CD4-positive, alpha-beta T cell (primary cell): Measurements from ENCODE around the gene RAP1GAP2. TPM values are rescaled to one million over a fixed set of nuclear protein-coding genes. Genes with fewer than 3 reads are reported as not detected.

Source experiments
- ATAC-seq: fragments of 200-7000 bp; cut with Tn5 transposase; one replicate; pipeline ENCODE4 v1.10.0; 2022; ENCODE audit warnings: mild to moderate bottlenecking; ENCODE audit not compliant: poor library complexity
- CTCF ChIA-PET: fragments of 350-600 bp; sonication (Branson Sonifier 250); formaldehyde crosslinking; loops from one replicate; lab custom pipeline; 2021; ENCODE audit warnings: antibody characterized with exemption, inconsistent platforms; lab: Charles Lee
- POLR2A ChIA-PET: fragments of 350-600 bp; sonication (Branson Sonifier 250); formaldehyde crosslinking; loops from one replicate; lab custom pipeline; 2021; ENCODE audit warnings: antibody characterized with exemption, inconsistent platforms; lab: Charles Lee
- DNase-seq, 14 experiments: peaks; one replicate each; pipeline ENCODE4 v3.0.0-alpha.2; 2013 to 2020; ENCODE audit warnings: mixed read lengths in 2 of 14
- H3K27ac ChIP-seq, 2 donors: one replicate each; pipeline versions ENCODE4 v1.5.1 to v1.7.0; 2013; ENCODE audit warnings: low read length in 2 of 2, low read depth in 1 of 2, mild to moderate bottlenecking in 1 of 2
- H3K27me3 ChIP-seq, 2 experiments: 1 replicate in 1 of 2; 2 replicates in 1 of 2; pipeline versions ENCODE4 v1.6.1 to v1.7.0; 2013; ENCODE audit warnings: low read length in 2 of 2, control low read depth in 1 of 2, mild to moderate bottlenecking in 1 of 2, moderate library complexity in 1 of 2; ENCODE audit not compliant: insufficient read depth in 2 of 2, control insufficient read depth in 1 of 2
- H3K36me3 ChIP-seq: one replicate; pipeline ENCODE4 v1.6.1; 2013; ENCODE audit warnings: low read length, control low read depth; ENCODE audit not compliant: insufficient read depth
- H3K4me1 ChIP-seq: one replicate; pipeline ENCODE4 v1.6.1; 2013; ENCODE audit warnings: low read length, control low read depth; ENCODE audit not compliant: insufficient read depth
- H3K4me3 ChIP-seq: one replicate; pipeline ENCODE4 v1.5.1; 2013; ENCODE audit warnings: mild to moderate bottlenecking, low read length, moderate library complexity
- H3K9me3 ChIP-seq, 2 experiments: 1 replicate in 1 of 2; 2 replicates in 1 of 2; pipeline versions ENCODE4 v1.6.1 to v1.7.0; 2013; ENCODE audit warnings: low read length in 2 of 2, mild to moderate bottlenecking in 2 of 2, control low read depth in 1 of 2, moderate library complexity in 1 of 2; ENCODE audit not compliant: control insufficient read depth in 1 of 2, insufficient read depth in 1 of 2
- H3K27ac Mint-ChIP-seq: one replicate; pipeline ENCODE4 v1.8.0; 2020; ENCODE audit warnings: mixed read lengths
- H3K27me3 Mint-ChIP-seq: one replicate; pipeline ENCODE4 v1.8.0; 2021; ENCODE audit warnings: mixed read lengths
- H3K36me3 Mint-ChIP-seq: one replicate; pipeline ENCODE4 v1.8.0; 2021; ENCODE audit warnings: low read depth, mixed read lengths
- H3K4me1 Mint-ChIP-seq: one replicate; pipeline ENCODE4 v1.8.0; 2021; ENCODE audit warnings: low read depth, mixed read lengths
- H3K4me3 Mint-ChIP-seq: one replicate; pipeline ENCODE4 v1.8.0; 2020; ENCODE audit warnings: mild to moderate bottlenecking, mixed read lengths
- H3K9me3 Mint-ChIP-seq: one replicate; pipeline ENCODE4 v1.8.0; 2020; ENCODE audit warnings: mixed read lengths
- CTCF ChIP-seq: fragments of 200-600 bp; IDR thresholded peaks from one replicate; pipeline ENCODE4 v1.8.0; 2022; ENCODE audit warnings: antibody characterized with exemption, mild to moderate bottlenecking
- intact Hi-C, 2 experiments: fragments of 100-400 bp; cut with DNase I in 1 of 2; cut with micrococcal nuclease in 1 of 2; formaldehyde crosslinking; loops; one replicate each; pipeline versions ENCODE4 v1.15.1 to v1.9.0; 2023 to 2025; cut with DNase I, micrococcal nuclease
- total RNA-seq, 174 experiments: library from RNA in 2 of 174; stranded (reverse) in 2 of 174; gene quantifications; one replicate each; pipeline ENCODE4 v1.2.3 and lab custom pipeline; 2021 to 2026

RAP1GAP2 gene
- total RNA-seq, 2 experiments from 2014 or later: 46.3 to 49.7 TPM

- Histone ChIP-seq H3K36me3 (peaks cover 39% of the 10 kb centered on the region), H3K4me3 (no peak overlapping the region), H3K4me1 (peaks cover 58% of the 10 kb centered on the region), H3K27ac (no peak overlapping the region), H3K9me3 (no peaks in the 10 kb centered on the region), H3K27me3 (no peaks in the 10 kb centered on the region)
- no peaks in the 10 kb centered on the region for H3K27me3 Mint-ChIP-seq
- H3K36me3 Mint-ChIP-seq: peaks cover 42% of the 10 kb centered on the region
- no peak for ATAC-seq
- H3K9me3 Mint-ChIP-seq: no peaks in the 10 kb centered on the region
- no peak overlapping the region for H3K27ac Mint-ChIP-seq
- ChIA-PET POLR2A (interaction anchor here (0.7 to 1.0 kb wide), 2 partner anchors 15 to 65 kb away, joined by 3 to 4 read pairs; no protein-coding TSS in a partner anchor), CTCF (no interaction called here)
- no peak overlapping the region for H3K4me3 Mint-ChIP-seq
- no peak for TF ChIP-seq CTCF
- intact Hi-C loops: loop anchor here in 1 of 2 experiments (5.0 kb wide), 1 partner anchor 1098 kb away; no protein-coding TSS in a partner anchor
- peaks cover 55% of the 10 kb centered on the region for H3K4me1 Mint-ChIP-seq
- no peak for DNase-seq
Measured at GRCh38 chr17:2799653-2800052, 3.4 kb downstream of the RAP1GAP2 start.

GRCh38 chr17:2800367-2800766, 4.1 kb downstream of the RAP1GAP2 start:
- Mint-ChIP-seq H3K27ac (no peak overlapping the region), H3K9me3 (no peaks in the 10 kb centered on the region), H3K4me3 (peak overlapping the region; percentile 30), H3K4me1 (peaks cover 51% of the 10 kb centered on the region), H3K36me3 (peaks cover 42% of the 10 kb centered on the region), H3K27me3 (no peaks in the 10 kb centered on the region)
- H3K4me1 ChIP-seq: peaks cover 51% of the 10 kb centered on the region
- ATAC-seq (no peak), DNase-seq (no peak)
- H3K36me3 ChIP-seq: peaks cover 40% of the 10 kb centered on the region
- ChIA-PET POLR2A (no interaction called here), CTCF (no interaction called here)
- no peaks in the 10 kb centered on the region for H3K9me3 ChIP-seq
- intact Hi-C loops: loop anchor here in 1 of 2 experiments (5.0 kb wide), 1 partner anchor 1097 kb away; no protein-coding TSS in a partner anchor
- no peak overlapping the region for H3K27ac ChIP-seq
- no peaks in the 10 kb centered on the region for H3K27me3 ChIP-seq
- H3K4me3 ChIP-seq: no peak overlapping the region
- TF ChIP-seq CTCF: no peak

- no peaks in the 10 kb centered on the region for H3K9me3 ChIP-seq
- H3K27ac ChIP-seq: no peak overlapping the region
- no peak for ATAC-seq
- peaks cover 45% of the 10 kb centered on the region for H3K4me1 ChIP-seq
- Mint-ChIP-seq H3K4me3 (peak overlapping the region; percentile 27), H3K27me3 (no peaks in the 10 kb centered on the region), H3K27ac (no peak overlapping the region), H3K36me3 (peaks cover 38% of the 10 kb centered on the region), H3K9me3 (no peaks in the 10 kb centered on the region), H3K4me1 (peaks cover 36% of the 10 kb centered on the region)
- DNase-seq: no peak
- CTCF ChIA-PET: interaction anchor here (0.9 kb wide), 1 partner anchor 16 kb away, joined by 3 read pairs; no protein-coding TSS in a partner anchor
- intact Hi-C loops: loop anchor here in 1 of 2 experiments (5.0 kb wide), 1 partner anchor 1095 kb away; no protein-coding TSS in a partner anchor
- POLR2A ChIA-PET: interaction anchor here (3.0 kb wide), 1 partner anchor 13 kb away, joined by 10 read pairs; no protein-coding TSS in a partner anchor
- peaks cover 40% of the 10 kb centered on the region for H3K36me3 ChIP-seq
- no peak overlapping the region for H3K4me3 ChIP-seq
- no peak for TF ChIP-seq CTCF
- no peaks in the 10 kb centered on the region for H3K27me3 ChIP-seq
Measured at GRCh38 chr17:2801841-2802240, 5.6 kb downstream of the RAP1GAP2 start.
